Hematopoietic multipotent progenitor cell treated with erythropoietin and hydrocortisone succinate and interleukin-3 and kit ligand, for 17 days (in vitro differentiated cells): ENCODE results near the gene RHOF.
"Not testable (repeated sequence)": the region's sequence is repeated elsewhere in the genome, so short reads cannot be mapped to it uniquely, and the experiment has no call there.

Experiments used
- DNase-seq: peaks from one replicate; pipeline ENCODE4 v3.0.0-alpha.2; 2015; ENCODE audit warnings: low spot score

The RHOF gene

DNA sequence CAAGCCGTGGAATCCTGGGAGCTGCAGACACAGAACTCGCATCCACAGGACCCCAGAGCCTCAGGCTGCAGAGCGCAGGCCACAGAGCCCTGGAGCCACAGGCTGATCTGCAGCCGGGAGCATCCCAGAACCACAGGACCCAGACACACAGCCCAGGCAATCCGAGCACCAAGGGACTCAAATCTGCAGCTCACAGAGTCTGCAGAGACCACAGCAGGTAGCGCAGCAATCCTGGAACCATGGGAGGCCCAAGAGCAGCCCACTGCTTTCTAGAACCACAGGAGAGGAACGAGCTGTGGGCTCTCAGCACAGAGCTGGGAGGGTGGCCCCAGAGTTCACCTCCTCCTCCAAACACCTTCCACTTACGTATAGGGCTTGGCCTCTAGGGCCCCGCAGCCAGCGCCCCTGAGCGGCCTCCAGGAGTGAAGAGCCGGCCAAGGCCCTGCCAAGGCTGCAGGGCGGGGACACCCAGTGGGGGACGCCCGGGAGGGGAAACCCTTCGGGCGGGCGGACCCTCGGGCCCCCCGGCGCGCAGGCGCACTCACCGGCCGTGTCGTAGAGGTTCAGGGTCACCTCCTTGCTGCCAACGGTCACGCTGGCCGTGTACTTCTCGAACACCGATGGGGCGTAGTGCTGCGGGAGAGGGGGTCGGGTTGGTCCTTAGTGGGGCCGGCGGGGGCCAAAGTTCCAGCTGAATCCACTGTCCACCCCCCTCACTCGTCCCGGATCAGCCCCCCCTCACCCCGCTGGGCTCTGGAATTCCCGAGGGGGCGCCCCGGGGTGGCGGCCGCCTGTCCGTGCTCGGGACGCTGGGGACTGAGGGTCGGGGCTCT is 665 bp downstream of the RHOF start:
- peak; percentile 37 for DNase-seq

DNA sequence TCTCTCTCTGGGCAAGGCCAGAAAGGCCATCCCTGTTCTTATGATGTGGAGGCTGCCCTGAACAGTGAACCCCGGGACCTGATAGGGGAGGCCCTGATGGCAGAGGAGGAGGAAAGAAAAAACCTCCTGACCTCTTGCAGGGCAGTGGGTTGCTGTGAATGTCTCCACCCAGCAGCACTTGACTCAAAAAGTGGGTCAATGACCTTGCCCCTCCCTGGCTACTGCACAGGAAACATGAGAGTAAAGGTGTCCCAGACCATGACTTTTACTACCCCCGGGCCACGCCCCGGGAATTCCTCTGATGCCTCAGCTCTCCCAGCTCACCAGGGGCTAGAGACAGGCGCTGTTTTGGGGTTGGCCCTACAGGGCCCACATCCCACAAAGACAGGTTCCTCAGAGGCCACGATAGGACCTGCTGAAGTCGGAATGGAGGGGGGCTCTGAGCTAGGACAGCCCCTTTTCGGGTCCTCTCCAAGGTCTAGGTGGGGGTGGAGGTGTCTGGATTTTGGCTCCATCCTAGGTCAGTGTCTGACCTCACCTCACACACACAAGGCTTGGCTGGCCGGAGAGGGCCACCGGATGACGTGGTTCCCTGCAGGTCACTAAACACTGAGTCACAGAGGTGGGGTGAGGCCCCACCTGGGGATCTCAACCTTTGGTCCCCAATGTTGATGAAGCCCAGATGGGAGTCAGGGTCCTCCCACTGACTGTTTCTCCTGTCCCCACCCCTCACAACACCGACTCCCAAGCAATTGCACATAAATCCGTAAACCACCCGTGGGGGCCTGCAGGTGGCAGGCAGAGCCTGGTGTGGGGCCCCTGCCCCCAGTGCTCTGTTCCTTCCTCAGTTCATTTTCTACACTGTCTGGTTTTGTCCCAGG is 1.6 kb downstream of the RHOF start:
- DNase-seq = no peak

DNA sequence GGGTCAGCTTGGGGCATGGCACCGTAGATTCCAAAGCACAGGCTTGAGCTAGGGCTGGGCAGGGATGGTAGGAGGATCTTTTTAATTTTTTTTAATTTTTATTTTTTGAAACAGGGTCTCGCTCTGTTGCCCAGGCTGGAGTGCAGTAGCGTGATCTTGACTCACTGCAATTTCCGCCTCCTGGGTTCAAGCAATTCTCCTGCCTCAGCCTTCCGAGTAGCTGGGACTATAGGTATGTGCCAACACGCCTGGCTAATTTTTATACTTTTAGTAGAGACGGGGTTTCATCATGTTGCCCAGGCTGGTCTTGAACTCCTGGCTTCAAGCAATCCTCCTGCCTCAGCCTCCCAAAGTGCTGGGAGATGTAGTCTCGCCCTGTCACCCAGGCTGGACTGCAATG is 2.7 kb downstream of the RHOF start:
- not testable (repeated sequence) for DNase-seq

DNA sequence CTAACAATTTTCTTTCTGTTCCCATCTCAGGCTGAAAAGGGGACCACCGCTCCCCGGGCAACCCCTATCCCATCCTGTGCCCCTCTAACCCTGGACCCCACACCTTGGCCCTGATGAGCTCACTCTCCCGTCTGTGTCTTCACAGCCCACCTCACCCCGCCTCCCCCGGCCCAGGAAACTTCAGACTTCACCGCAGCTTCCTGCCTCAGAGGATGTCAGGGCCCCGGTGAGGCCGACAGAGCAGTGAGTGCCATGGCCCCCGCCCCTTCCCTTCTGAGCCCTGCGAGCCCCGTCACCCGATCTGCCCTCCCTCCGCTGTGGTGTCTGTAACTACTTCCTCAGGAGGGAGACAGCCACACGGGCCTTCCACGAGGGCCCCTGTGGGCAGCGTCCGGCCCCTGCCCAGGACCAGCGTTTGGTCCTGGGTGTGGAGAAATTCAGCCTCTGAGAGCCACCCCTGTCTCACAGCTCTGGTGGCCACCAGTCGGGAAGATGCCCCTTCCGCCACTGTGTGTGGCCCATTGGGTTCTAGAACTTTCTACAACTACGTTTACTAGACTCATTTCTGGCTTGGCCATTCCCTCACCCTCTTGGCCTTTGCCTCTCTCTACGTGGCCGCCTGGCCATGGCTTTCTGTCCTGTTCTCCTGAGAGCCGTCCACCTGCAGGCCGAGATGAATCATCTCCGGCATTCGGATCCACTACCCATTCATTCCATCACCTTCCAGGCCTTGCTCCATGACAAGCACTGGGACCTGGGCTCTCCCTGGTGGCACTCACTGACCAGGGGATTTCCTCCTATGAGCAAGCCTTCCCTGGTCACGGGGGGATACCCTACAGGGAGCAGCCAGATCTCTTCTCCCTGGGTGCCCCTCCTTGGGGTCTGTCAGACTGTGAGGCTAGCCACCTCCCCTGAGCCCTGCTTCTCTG is 3.4 kb downstream of the RHOF start:
- no peak for DNase-seq

DNA sequence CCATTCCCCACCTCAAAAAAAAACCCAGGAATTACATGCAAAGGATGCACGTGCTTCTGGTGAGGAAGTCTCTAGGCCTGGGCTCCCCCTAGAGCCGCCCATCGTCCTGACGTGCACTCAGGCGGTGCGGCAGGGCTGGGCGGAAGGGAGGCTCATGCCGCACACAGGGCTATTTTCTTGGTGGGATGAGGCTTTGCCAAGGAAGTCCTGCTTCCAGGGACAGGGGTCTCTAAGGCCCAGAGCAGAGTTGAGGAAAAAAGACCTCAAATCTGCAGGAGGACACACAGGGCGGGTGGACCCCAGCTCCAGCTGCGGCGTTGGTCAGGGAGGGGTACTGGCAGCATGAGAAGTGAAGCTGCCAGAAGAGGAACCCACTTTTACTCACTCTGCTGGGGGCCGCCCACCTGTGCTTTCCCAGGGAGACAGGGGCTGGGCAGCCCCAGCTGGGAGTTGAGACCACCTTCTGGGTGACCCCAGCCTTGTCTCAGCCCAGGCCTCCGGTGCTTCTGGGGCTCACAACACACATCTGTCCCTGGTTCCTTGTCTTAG is 4.2 kb downstream of the RHOF start:
- DNase-seq = no peak

DNA sequence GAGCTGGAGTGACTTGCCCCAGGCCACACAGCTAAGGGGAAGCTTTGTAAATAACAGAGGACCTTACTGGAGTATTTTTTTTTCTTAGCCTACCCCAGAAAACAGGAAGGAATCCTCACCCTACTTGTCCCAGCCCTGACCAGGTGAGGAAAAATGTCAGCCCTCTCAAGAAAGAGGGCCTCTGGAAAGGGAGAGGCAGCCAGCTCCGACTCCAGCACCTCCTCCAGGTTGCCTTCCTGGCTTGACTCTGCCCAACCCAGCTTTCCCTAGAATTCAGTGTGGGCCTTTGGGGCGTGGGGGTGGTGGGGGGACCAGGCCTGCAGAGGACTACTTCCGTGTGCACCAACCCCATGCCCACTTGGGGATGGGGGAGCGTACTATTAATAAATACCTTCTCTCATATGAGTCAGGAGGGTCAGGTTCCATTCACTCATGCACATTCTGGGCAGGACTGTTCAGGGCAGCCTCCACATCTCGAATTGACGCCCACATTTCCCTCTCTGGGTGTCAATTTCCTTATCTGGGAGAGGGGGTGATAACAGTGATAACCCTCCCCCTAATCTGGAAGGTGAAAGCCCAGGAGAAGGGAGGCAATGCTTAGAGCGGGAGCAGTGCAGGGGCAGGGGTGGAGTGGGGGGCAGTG is 5.2 kb downstream of the RHOF start:
- DNase-seq = no peak

DNA sequence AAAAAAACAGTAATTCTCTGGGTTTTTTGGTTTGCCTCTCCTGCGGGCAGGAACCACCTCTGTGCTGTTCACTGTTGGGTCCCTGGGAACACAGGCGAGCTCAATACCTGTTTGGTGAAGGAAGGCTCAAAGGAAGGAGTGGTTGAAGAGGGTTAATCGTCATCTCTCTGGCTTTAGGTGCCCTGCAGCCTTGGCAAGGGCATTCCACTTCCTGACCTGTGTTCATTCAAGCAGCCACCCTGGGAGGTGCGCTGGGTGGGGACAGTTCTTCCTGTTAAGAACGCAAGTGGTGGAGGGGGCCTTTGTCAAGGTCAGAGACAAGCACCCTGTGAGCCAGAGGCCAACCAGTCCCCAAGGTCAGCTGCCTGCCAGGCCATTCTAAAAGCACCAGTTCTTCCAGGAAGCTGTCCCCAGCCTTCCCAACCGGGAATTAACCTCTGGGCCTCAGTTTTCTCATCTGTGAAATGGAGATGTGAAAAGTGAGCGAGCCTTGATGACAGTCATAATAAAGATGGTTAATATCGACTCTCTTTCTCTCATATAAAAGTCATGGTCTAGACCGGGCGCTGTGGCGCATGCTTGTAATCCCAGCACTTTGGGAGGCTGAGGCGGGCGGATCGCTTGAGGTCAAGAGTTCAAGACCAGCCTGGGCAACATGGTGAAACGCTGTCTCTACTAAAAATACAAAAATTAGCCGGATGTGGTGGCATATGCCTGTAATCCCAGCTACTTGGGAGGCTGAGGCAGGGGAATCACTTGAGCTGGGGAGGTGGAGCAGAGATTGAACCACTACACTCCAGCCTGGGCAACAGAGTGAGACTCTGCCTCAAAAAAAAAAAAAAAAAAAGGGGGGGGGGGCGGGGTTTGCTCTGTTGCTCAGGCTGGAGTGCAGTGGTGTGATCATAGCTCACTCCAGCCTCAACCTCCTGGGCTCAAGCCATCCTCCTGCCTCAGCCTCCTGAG is 6.1 kb downstream of the RHOF start:
- no peak for DNase-seq

DNA sequence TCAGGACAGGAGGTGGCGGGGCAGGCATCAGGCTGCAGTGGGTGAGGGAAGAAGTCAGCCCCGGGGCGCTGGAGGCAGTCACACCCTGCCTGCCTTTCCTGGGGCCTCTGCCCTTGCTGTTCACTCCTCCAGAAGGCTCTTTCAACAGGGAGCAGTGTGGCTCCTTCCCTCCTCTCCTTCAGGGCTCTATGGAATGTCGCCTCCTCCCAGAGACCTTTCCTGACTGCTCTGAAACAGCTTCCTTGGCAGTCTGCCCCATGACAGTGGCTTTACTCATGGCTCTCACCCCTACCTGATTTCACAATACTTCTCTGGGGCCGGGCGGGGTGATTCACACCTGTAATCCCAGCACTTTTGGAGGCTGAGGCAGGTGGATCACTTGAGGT is 7.1 kb downstream of the RHOF start:
- DNase-seq = no peak

DNA sequence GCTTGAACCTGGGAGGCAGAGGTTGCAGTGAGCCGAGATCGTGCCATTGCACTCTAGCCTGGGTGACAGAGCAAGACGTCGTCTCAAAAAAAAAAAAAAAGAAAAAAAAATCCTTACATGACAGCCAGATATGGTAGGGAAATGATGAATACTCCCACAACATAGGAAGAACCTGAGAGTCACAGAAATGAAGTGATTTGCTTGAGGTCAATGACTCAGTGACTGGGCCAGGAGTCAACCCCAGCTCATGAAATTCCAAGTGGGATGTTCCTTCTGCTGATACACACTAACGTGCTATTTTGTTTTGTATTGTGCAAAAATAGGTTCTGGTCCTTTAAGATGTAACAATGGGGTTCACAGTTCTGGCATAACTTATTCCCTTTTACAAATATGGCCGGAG is 9.0 kb downstream of the RHOF start:
- no peak for DNase-seq

DNA sequence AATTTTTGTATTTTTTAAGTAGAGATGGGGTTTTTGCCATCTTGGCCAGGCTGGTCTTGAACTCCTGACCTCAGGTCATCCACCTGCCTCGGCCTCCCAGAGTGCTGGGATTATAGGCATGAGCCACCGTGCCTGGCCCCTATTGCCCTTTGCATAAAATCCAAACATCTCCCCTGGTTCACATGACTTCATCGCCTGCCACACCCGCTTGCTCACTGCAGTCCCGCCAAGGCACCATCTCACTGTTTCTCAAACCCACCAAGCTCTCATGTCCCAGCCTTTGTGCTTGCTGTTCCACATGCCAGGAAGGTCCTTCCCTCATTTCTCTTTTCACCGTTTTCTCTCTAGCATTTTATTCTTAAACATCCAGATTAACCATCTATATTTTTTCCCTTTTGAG is 9.7 kb downstream of the RHOF start:
- DNase-seq = no peak

DNA sequence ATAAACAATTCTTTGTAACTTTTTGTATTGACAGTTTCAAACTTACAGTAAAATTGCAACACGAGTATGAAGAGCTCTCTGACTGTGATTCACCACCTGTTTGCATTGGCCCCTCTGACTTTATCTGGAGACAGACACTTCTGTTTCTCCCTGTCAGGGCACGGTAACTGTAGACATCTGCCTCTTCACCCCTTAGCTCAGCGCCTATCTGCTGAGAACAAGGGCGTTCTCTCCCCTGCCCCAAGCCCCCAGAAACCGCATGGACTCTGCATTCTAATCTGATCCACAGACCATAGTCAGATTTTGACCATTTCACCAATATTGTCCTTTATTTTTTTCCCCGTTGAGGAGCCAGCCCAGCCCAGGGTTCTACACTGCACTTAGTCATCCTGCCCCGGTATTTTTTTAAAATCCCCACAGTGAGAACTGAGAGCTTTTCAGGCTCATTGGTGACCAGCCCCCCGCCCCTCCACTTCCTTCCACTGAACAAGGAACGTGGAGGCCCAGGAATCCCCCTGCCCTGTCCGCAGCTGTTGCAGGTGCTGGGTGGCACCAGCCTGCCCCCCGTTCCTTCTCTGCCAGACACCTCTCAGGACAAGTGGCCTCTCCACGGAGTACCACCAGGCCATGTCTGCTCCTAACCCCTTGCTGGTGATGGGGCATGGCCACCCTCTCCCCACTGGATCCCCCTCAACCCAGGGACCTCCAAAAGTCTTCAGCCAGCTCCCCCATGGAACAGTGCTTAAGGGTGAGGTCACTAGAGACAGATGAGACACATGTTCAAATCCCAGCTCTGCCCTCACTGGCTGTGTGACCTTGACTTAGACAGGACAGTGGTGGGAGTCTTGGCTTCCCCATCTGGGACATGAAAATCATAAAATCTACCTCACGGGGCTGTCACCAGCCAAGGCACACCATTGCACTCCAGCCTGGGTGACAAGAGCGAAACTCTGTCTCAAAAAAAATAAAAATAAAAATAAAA is 11.2 kb downstream of the RHOF start:
- peak; percentile 40 for DNase-seq

DNA sequence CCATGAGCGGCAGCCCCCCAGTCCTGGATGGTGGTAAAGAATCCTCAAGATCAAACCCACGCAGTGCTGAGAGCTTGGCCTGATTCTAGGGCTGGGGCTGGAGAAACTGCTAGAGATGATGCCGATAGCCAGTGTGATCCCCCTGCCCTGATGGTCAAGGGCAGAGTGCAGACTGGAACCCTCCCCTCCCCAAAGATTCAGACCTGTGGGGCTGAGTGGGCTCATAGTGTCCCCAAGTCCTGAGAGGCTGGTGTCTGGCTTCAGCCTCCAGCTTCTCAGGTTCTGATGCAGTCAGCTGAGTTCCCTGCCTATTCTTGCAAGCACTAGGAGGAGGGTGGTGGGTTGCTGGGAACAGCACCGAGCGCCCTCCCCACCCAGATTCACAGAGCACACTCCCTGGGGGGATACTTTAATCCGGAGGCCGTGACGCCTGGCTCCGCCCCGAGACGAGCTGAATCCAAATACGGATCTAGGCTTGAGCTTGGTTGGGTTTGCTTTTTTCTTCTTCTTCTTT is 11.9 kb downstream of the RHOF start:
- DNase-seq = no peak

DNA sequence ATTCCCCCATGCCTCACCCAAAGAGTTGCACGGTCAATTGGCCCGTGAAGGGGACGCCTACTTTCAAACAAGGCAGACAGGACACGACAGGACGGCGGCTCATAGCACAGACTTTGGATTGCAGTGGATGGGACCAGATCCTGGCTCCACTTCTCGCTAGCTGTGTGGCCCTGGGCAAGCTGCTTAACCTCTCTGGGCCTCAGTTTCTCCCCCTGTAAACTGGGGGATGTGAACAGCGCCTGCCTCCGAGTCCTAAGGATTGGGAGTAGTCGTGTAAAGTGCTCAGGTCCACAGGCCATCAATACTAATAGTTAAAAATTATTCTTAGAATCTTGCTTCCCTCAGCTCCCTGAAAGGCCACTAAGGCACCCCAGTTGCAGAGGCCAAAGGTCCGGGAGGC is 13.1 kb downstream of the RHOF start:
- no peak for DNase-seq

DNA sequence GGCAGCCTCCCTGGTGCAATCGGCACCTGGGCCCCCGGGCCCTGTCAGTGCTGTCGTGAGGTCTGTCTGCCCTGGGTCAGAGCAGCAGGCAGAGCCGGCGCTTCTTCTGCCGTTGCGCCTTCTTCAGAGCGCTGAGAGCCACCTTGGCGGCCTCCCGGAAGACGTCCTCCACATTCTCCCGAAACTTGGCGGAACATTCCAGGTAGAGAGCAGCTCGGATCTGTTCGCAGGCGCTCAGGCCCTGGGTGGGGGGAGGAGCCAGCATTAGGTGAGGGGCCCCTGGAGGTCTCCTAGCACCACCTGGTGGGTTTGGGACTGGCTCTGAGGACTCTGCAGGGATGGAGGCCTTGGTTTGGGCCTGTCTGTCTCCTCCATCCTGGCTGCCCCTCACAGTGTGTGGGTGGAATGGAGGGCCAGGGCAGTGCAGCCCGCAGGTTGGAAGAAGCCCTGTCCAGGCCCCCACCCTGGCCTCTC is 14.0 kb downstream of the RHOF start:
- no peak for DNase-seq

DNA sequence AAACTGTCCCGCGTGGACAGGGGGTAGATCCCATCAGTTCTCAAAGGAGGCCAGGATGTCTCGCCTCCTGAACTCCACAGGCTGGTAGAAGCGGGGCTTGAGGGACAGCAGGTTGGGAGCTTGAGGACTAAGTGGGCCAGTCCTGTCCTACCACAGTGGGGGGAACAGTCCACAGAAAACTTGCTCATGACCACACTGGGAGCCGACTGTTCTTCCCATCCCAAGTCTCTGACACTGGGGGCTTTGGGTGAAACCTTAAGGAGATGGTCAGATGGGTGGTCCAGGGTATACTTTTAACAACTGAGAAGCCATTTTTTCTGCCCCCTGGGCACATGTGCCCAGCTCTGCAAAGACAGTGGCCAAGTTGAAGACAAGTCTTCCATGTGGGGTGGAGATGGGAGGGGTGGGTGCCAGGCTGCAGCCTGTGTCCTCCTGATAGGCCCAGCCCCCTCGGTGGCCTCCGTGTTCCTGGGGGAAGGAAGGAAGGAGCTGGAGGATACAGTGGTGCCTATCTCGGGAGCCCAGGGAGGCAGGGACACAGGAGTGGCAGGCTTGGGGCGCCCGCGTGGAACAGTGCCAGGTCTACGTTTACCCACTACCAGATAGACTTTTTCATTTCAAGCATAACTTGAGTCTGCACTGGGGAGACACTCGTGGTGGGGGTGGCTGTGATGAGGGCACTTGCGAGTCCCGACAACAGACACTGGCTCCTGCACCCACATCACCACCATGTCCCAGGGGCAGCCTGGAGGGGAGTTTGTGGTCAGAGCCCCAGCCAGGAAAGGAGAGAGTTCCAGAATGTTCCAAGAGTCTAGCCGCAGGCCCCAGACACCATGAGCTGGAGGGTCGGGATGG is 14.7 kb downstream of the RHOF start:
- peak; percentile 56 for DNase-seq

DNA sequence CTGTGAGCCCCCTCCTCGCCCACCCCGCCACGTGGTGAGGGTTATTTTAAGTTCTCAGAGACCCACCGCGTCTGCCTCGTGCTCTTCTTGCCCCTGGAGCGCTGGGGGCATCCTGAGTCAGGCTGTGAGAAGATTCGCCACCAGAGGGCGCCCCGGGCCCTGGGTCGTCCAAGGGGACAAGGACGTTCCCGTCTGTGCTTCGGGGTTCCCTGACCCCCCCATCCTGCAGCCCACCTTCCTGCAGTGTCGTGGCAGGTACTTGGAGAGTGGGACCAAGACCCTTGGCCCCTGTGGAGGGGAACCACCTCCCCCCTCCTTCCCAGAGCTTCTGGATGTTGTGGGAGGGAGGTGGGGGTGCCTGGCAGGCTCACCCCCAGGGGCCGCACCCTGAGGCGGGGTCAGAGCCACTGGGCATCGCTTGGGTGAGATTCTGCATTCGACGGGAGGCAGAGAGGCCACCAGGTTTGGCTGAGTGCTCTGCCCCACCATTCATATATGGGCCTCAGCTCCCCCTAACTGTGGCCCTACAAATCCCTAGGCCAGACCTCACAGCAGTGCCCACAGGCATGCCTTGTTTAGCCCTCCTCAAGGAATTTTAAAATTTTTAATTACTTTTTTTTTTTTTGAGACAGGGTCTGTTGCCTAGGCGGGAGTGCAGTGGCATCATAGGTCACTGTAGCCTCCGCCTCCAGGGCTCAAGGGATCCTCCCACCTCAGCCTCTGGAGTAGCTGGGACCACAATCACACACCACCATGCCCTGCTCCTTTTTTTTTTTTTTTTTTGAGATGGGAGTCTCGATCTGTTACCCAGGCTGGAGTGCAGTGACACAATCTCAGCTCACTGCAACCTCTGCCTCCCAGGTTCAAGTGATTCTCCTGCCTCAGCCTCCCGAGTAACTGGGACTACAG is 17.0 kb downstream of the RHOF start:
- peak; percentile 89 for DNase-seq

DNA sequence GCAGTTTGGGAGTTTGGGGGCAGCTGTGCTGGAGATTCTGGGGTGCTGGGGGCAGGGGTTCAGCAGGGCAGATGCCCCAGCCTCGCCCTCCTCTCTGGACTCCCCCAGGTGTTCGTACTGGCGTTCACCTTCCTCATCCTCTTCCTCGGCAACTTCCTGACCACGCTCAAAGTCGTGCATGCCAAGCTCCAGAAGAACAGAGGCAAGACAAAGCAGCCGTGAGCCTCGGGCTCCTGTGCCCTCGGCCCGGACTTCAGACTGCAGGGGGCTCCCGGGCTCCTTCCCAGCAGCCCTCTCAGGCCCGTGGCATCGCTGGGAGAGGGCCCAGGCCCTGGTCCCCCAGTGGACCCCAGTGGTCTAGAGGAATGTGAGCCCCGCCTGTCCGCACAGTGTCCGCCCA is 18.0 kb downstream of the RHOF start:
- no peak for DNase-seq
